ENCODE data around the gene NRXN3. TPM values are rescaled to one million over a fixed set of nuclear protein-coding genes. Genes with fewer than 3 reads are reported as not detected.

The NRXN3 gene
- total RNA-seq, 3 donors from 2014 or later: 2.1 to 27.3 (median 2.6) TPM

GRCh38 chr14:78782551-78782950 is 612.4 kb downstream of the NRXN3 start:
- DNase-seq (no peak), ATAC-seq (no peak)
- Histone ChIP-seq H3K4me3 (no peak overlapping the region), H3K9me3 (no peaks in the 10 kb centered on the region), H3K4me1 (ENCODE audit: low read depth) (no peaks in the 10 kb centered on the region), H3K36me3 (ENCODE audit: low read depth) (no peaks in the 10 kb centered on the region)
- intact Hi-C loops (cut with DNase I, micrococcal nuclease): no loop called here
- TF ChIP-seq, protein P1, sequence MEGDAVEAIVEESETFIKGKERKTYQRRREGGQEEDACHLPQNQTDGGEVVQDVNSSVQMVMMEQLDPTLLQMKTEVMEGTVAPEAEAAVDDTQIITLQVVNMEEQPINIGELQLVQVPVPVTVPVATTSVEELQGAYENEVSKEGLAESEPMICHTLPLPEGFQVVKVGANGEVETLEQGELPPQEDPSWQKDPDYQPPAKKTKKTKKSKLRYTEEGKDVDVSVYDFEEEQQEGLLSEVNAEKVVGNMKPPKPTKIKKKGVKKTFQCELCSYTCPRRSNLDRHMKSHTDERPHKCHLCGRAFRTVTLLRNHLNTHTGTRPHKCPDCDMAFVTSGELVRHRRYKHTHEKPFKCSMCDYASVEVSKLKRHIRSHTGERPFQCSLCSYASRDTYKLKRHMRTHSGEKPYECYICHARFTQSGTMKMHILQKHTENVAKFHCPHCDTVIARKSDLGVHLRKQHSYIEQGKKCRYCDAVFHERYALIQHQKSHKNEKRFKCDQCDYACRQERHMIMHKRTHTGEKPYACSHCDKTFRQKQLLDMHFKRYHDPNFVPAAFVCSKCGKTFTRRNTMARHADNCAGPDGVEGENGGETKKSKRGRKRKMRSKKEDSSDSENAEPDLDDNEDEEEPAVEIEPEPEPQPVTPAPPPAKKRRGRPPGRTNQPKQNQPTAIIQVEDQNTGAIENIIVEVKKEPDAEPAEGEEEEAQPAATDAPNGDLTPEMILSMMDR (IDR thresholded peaks at IDR 0.05): no peak

- Histone ChIP-seq H3K4me3 (no peak overlapping the region), H3K36me3 (ENCODE audit: low read depth) (no peaks in the 10 kb centered on the region), H3K4me1 (ENCODE audit: low read depth) (no peaks in the 10 kb centered on the region), H3K9me3 (no peaks in the 10 kb centered on the region)
- ATAC-seq (peak; percentile 69), DNase-seq (peak in 1 of 3 donors; percentile 38)
- intact Hi-C loops (cut with DNase I, micrococcal nuclease): no loop called here
- TF ChIP-seq, protein P1 (IDR thresholded peaks at IDR 0.05): no peak
Measured at GRCh38 chr14:78785265-78785664, 615.1 kb downstream of the NRXN3 start.

DNA sequence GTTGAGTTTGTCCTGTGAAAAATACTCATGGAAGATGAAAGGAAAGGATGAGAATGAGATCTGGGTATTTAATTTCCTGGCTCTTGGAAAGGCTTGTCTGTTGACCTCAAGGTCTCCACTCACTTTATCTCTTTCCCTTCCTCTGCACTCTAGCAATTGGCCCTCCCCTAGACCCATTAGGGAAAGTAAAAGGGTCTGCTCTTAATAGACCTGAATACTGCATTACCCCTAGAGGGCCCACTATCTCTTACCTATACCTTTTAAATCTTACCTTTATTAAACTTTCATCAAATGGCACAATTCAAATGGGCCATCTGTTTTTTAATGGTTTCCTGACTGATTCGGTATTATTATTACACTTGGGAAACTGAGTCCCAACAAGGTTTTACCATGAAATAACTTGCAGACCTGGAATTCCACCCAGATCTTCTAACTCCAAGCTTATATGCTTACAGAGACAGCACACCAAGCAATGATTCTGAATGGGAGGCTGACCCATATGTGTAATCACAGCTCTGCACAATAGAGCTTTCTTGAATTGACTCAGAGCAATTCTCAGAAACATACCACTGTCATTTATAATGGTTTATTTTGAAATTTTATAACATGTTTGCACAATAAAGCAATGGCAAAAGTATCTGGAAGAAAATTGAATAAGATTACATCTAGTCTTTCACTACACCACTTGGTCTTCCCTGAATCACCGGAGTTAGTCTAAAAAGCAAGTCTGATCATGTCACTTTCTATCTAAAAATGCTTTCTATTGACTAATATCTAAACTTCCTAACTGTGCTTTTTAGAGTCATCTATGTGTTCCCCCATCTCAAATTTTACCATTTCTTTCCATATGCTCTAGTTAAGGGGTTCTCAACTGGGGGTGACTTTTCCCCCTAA is 618.5 kb downstream of the NRXN3 start:
- H3K36me3 ChIP-seq (ENCODE audit: low read depth): no peaks in the 10 kb centered on the region
- no peaks in the 10 kb centered on the region for H3K9me3 ChIP-seq
- DNase-seq (no peak), ATAC-seq (no peak)
- intact Hi-C loops (cut with DNase I, micrococcal nuclease): no loop called here
- H3K4me1 ChIP-seq (ENCODE audit: low read depth): no peaks in the 10 kb centered on the region
- TF ChIP-seq, protein P1 (IDR thresholded peaks at IDR 0.05): no peak
- no peak overlapping the region for H3K4me3 ChIP-seq

- ATAC-seq (no peak), DNase-seq (no peak)
- H3K4me1 ChIP-seq (ENCODE audit: low read depth): no peaks in the 10 kb centered on the region
- TF ChIP-seq, protein P1 (IDR thresholded peaks at IDR 0.05): no peak
- intact Hi-C loops (cut with DNase I, micrococcal nuclease): no loop called here
- no peaks in the 10 kb centered on the region for H3K36me3 ChIP-seq (ENCODE audit: low read depth)
- H3K4me3 ChIP-seq: no peak overlapping the region
- H3K9me3 ChIP-seq: no peaks in the 10 kb centered on the region
Measured at GRCh38 chr14:78790271-78790670, 620.1 kb downstream of the NRXN3 start.

DNA sequence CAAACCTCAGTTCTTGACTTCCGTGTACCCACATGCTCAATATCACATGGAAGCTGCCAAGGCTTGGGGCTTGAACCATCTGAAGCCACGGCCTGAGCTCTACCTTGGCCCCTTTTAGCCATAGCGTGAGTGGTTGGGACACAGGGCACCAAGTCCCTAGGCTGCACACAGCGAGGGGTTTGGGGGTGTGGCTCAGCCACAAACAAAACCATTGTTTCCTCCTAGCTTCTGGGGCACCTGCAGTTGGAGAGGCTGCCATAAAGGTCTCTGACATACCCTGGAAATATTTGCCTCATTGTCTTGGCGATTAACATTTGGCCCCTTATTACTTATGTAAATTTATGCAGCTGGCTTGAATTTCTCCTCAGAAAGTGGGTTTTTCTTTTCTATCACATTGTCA is 628.6 kb downstream of the NRXN3 start:
- no peaks in the 10 kb centered on the region for H3K4me1 ChIP-seq (ENCODE audit: low read depth)
- no peaks in the 10 kb centered on the region for H3K9me3 ChIP-seq
- no peak for ATAC-seq
- intact Hi-C loops (cut with DNase I, micrococcal nuclease): no loop called here
- TF ChIP-seq, protein P1 (IDR thresholded peaks at IDR 0.05): no peak
- no peak for DNase-seq
- no peaks in the 10 kb centered on the region for H3K36me3 ChIP-seq (ENCODE audit: low read depth)
- H3K4me3 ChIP-seq: no peak overlapping the region
